K562 (cell line): ENCODE data around the gene TRMT44. TPM values are rescaled to one million over a fixed set of nuclear protein-coding genes. Genes with fewer than 3 reads are reported as not detected.

Experiments
- ADNP ChIP-seq: fragments of 200-800 bp; sonication (Bioruptor generic); IDR thresholded peaks from 2 replicates; pipeline ENCODE4 v1.6.1; 2016; ENCODE audit warnings: missing genetic modification characterization, missing compliant biosample characterization
- E4F1 ChIP-seq: fragments of 250-450 bp; sonication (Bioruptor Pico); IDR thresholded peaks from 2 replicates; pipeline ENCODE4 v1.5.0; 2021; ENCODE audit warnings: mild to moderate bottlenecking, borderline replicate concordance
- polyA plus RNA-seq, 8 experiments: library from polyadenylated mRNA; depleted of rRNA in 4 of 8; stranded (reverse) in 5 of 8; unstranded in 3 of 8; fragments of >200 nt; fragmentation: Nextera tagmentation in 2 of 8; fragmentation: Illumina TruSeq in 1 of 8; extraction: Ambion mirVana in 2 of 8; extraction: Trizol in 1 of 8; gene quantifications; 2 replicates each; pipeline versions ENCODE4 v1.2.1 to v1.2.3, GENCODE V29; 2011 to 2014; ENCODE audit warnings: inconsistent platforms in 1 of 8, missing spikeins in 1 of 8
- total RNA-seq, 7 experiments: library from RNA; depleted of rRNA in 6 of 7; stranded (reverse); fragments of >200 nt in 6 of 7; fragmentation: Illumina TruSeq in 2 of 7; extraction: Trizol in 2 of 7; gene quantifications; 2 replicates each; pipeline versions ENCODE4 v1.2.1 to v1.2.3, GENCODE V29; 2011 to 2021; ENCODE audit warnings: low replicate concordance in 1 of 7
- TF ChIP-seq, protein P1 (sequence below): IDR thresholded peaks from 2 replicates; pipeline ENCODE4 v1.6.1; 2011; ENCODE audit warnings: borderline replicate concordance, low read depth, mild to moderate bottlenecking, moderate library complexity, low read length; ENCODE audit not compliant: insufficient read depth, poor library complexity, severe bottlenecking
- TF ChIP-seq, protein P2 (sequence below), 2 experiments: IDR thresholded peaks; 2 replicates each; pipeline ENCODE4 v1.6.1; 2011; ENCODE audit warnings: borderline replicate concordance in 1 of 2, control low read depth in 1 of 2, low read depth in 1 of 2, low read length in 1 of 2, mild to moderate bottlenecking in 1 of 2, mixed read lengths in 1 of 2, moderate library complexity in 1 of 2; ENCODE audit not compliant: insufficient read depth in 1 of 2, insufficient read length in 1 of 2, poor library complexity in 1 of 2, severe bottlenecking in 1 of 2; ENCODE audit errors: extremely low read depth in 1 of 2

TRMT44 gene
- total and polyA plus RNA-seq, 9 of the 15 experiments (the other 6 are each of a cell fraction or from before 2014, with no cell fraction given), result 1.2 to 18.6 (median 10.0) TPM

- TF ChIP-seq E4F1 (CRISPR knock-in tag), result no peak
- TF ChIP-seq ADNP (tag), result no peak
- TF ChIP-seq, protein P1, sequence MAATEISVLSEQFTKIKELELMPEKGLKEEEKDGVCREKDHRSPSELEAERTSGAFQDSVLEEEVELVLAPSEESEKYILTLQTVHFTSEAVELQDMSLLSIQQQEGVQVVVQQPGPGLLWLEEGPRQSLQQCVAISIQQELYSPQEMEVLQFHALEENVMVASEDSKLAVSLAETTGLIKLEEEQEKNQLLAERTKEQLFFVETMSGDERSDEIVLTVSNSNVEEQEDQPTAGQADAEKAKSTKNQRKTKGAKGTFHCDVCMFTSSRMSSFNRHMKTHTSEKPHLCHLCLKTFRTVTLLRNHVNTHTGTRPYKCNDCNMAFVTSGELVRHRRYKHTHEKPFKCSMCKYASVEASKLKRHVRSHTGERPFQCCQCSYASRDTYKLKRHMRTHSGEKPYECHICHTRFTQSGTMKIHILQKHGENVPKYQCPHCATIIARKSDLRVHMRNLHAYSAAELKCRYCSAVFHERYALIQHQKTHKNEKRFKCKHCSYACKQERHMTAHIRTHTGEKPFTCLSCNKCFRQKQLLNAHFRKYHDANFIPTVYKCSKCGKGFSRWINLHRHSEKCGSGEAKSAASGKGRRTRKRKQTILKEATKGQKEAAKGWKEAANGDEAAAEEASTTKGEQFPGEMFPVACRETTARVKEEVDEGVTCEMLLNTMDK, result no peak
- TF ChIP-seq, protein P2, sequence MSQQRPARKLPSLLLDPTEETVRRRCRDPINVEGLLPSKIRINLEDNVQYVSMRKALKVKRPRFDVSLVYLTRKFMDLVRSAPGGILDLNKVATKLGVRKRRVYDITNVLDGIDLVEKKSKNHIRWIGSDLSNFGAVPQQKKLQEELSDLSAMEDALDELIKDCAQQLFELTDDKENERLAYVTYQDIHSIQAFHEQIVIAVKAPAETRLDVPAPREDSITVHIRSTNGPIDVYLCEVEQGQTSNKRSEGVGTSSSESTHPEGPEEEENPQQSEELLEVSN (IDR thresholded peaks at IDR 0.05; ENCODE audit: borderline replicate concordance in 1 of 2, extremely low read depth in 1 of 2, insufficient read depth in 1 of 2, insufficient read length in 1 of 2, low read depth in 1 of 2, low read length in 1 of 2, poor library complexity in 1 of 2, severe bottlenecking in 1 of 2), result no peak
Measured at GRCh38 chr4:8465615-8466611, 25.3 kb downstream of the TRMT44 start (continued).
